Caki2 (cell line): ENCODE results near the gene CMC2. TPM values are rescaled to one million over a fixed set of nuclear protein-coding genes. Genes with fewer than 3 reads are reported as not detected.

Source experiments
- DNase-seq: peaks from one replicate; pipeline ENCODE4 v3.0.0-alpha.2; 2015; ENCODE audit warnings: low read depth
- in situ Hi-C: cut with HindIII; loops from 2 replicates; pipeline ENCODE4 v1.10.0; 2016; ENCODE audit warnings: low sequenced_read_pairs, low pct_unique_long_range_greater_than_20kb, mixed read lengths
- total RNA-seq: library from RNA; depleted of rRNA; stranded (reverse); fragments of >200 nt; shearing (Covaris generic); gene quantifications from 2 replicates; pipeline ENCODE4 v1.2.3, GENCODE V29; 2014; ENCODE audit warnings: low replicate concordance

The CMC2 gene
- total RNA-seq, 1 experiment from 2014 or later = 92.4 TPM

DNA sequence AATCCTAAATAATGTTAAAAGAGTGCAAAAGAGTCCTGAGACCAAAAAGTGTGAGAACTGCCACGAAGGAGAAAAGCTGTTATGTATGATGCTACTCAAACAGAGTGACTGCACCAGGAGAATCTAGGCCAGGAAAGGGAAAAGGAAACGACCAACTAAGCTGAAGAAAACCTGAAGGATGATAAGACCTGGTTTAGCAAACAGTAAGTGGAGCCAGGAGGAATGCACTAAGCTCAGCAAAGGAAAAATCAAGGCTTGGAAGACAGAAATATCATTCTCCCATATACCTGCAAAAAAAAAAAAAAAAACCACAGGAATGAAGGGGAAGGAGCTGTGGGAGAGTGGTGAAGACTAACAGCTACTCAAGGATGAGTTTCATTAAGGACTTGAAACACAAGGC is 21.1 kb downstream of the CMC2 start:
- no peak for DNase-seq
- in situ Hi-C loops = no loop called here

- in situ Hi-C loops = no loop called here
Observed at GRCh38 chr16:80984124-80984892, 22.4 kb downstream of the CMC2 start.

DNA sequence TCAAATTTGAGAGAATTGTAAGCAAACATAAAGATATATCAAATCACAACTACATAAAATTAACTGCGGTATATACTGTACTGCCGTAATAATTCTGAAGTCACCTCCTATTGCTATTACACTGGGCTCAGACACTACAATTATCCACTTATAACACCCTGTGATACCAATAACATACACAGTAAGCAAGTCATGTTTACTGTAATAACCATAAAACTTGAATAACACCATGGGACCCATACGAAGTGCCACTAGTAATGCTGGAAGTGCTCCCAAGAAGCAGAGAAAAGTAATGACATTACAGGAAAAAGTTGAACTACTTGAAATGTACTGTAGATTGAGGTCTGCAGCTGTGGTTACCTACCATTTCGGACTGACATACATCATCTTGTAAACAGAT is 24.0 kb downstream of the CMC2 start:
- DNase-seq = no peak
- in situ Hi-C loops = no loop called here

More at GRCh38 chr16:80984124-80984892, 22.4 kb downstream of the CMC2 start:
- no peak for DNase-seq

GRCh38 chr16:80981103-80981502 is 25.6 kb downstream of the CMC2 start:
- in situ Hi-C loops = no loop called here

DNA sequence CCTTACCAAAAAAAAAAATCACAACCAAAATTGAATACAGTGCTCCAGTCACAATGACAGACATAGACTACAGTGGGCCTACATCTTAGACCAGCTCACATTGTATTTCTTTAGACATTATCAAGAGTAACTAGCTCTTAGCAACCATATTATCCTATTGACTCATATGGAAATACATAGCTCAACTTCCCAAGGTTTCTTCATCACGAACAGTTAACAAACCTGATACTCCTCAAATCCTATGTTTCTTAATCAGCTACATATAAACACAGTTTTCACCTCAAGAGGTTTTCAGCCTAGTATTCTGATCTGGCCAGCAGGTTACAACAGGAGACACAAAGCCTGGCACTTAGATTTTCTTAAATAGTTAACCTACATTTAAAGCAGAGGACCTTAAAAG is 29.7 kb downstream of the CMC2 start:
- no peak for DNase-seq
- in situ Hi-C loops = no loop called here

More at GRCh38 chr16:80981103-80981502, 25.6 kb downstream of the CMC2 start:
- no peak for DNase-seq

DNA sequence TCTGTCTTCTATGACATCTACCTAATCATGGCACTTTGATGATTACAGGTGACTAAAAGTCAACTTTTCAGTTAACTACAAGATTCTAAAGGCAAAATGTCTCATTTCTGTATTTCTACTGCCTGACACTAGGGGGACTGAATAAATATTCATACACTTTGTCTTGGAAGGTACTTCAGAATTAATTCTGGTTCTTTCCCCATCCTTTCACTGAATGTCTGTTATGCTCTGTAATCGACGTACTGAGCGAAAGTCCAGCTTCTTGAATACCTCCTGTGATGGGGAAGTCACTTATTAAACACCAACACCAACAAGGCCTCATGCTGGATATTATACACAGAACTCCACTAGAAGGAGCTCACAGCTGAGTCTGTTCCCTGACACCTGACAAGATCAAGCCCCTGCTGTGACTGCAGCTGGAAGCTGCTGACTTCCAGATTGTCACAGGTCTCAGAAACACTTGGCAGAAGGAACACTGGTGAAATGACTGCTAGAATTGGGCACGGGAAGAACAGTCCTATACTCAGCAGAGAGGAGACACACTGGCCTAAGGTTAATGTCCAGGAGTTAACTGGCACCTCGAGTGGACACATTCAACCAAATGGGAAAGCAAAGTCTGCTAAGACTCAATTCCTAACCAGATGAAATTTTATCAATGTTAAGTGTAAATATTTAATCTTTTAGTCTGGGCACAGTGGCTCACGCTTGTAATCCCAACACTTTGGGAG is 31.9 kb downstream of the CMC2 start:
- DNase-seq = no peak
- in situ Hi-C loops = no loop called here

- in situ Hi-C loops = no loop called here
- no peak for DNase-seq
Observed at GRCh38 chr16:80973991-80974390, 32.7 kb downstream of the CMC2 start.

DNA sequence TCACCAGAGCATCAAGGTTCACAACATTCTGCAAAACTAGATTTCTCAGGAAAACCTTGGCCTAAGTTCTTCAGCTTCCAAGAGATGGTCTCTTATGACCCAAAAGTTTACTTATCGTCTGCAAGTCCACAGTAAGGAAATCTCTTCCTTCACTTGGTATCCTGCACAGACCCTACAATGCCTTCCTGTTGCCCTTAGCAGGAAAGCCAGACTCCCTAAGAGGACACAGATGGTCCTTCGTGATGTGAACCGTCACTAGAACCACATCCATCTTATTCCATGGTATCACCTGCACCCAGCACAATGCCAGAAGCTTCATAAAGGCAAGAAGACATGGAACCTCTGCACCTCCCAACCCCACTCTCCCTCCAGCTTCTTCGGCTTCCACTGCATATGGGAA is 34.1 kb downstream of the CMC2 start:
- in situ Hi-C loops = no loop called here
- no peak for DNase-seq

- in situ Hi-C loops = no loop called here
- DNase-seq = no peak
Observed at GRCh38 chr16:80971819-80972218, 34.9 kb downstream of the CMC2 start.

DNA sequence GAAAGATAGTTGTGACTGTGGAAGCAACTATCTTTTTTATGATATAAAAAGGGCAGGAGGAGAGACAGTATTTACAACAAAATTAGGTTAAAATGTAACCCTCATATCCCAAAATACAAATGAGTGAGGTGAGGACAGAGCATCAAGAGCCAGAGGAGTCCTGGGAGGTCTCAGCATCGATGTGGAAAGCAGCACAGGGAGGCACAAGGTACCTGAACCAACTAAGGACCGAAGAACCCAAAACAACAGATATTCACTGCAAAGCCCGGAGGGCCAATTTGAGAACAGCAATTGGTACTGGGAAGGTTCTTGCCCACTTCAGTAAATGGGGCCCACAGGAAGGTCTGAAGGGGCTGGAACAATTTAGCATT is 37.6 kb downstream of the CMC2 start:
- no peak for DNase-seq
- in situ Hi-C loops = no loop called here

DNA sequence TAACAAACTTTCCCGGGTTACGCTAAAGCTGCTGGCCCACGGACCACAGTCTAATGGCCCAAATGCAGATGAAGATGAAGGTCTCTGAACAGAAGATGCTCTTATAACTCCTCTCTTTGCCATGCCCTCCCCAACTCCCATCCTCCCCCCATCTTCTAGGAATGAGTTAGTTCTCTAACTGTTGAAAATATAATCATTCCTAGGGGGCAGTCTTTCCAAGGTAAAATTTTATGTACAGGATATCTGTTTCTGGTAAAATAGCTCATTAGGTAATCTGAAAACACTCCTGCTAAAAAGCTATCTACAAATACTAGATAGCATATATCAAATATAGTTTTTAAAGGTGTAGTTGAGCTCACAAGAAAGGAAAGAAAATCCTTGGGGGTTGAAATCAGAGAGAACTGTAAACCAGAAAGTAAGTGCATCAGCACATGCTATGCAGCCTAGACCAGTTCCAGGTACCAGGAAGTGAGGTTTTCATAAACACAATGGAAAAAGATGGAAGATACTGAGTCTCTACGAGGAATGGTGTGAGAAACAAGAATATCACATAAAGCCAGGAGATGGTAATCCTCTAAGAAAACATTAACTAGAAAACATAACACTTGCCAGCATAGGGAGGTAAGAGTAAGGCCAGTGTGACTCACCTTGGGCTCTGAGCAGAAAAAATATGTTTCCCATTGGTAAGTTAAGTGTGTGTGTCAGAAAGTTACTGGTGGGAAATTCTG is 38.1 kb downstream of the CMC2 start:
- in situ Hi-C loops = no loop called here
- peak; percentile 91 for DNase-seq

GRCh38 chr16:80966617-80967016 is 40.1 kb downstream of the CMC2 start:
- DNase-seq = no peak
- in situ Hi-C loops = no loop called here

DNA sequence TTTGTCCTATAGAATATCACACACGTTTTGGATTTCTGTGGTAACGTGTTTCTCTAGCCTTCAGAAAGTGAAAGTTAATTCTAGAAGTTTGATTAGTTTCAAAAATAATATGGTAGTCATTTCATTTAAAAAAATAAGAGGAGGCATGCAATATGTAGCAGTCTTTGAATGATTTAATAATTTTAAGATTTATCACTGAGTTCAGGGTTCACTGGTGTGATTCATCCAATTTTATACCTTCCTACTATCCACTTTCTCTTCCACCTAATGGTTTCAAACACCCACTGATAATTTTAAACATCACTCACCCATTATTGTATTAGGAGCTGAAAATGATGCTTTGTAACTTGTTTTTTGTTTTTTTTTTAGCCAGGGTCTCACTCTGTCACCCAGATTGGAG is 42.3 kb downstream of the CMC2 start:
- DNase-seq = no peak
- in situ Hi-C loops = no loop called here

- DNase-seq = no peak
- in situ Hi-C loops = no loop called here
Observed at GRCh38 chr16:80962879-80963278, 43.8 kb downstream of the CMC2 start.

- in situ Hi-C loops = no loop called here
- no peak for DNase-seq
Observed at GRCh38 chr16:80958284-80958683, 48.4 kb downstream of the CMC2 start.

GRCh38 chr16:80954985-80955384 is 51.7 kb downstream of the CMC2 start:
- in situ Hi-C loops = no loop called here
- DNase-seq = no peak

DNA sequence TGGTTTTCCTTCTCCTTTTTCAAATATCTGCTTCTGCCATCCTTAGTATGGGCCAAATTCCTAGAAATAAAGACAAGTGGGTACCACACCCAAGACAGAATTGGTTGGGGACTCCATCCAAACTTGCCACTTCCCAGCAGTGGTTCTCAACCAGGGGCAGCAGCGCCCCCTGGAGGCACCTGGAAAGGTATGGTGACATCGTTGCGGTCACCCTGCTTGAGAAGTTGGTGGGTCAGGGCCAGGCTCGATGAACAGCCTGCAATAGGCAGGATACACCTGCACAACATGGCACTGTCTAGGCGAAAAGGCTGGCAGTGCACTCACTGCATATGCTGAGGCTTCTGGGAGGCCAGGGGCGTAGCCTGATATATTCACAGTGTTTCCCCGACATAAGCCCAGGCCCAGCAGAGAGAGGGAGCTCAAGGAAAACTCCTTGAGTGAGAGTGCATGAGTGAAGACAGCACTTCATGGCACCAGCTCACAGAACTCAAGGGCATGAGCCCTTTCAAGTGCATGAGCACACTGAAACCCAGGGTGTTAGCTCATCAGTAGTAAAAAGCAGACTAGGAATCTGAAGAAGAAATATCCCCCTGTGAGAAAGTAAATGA is 57.7 kb downstream of the CMC2 start:
- in situ Hi-C loops = no loop called here
- no peak for DNase-seq

DNA sequence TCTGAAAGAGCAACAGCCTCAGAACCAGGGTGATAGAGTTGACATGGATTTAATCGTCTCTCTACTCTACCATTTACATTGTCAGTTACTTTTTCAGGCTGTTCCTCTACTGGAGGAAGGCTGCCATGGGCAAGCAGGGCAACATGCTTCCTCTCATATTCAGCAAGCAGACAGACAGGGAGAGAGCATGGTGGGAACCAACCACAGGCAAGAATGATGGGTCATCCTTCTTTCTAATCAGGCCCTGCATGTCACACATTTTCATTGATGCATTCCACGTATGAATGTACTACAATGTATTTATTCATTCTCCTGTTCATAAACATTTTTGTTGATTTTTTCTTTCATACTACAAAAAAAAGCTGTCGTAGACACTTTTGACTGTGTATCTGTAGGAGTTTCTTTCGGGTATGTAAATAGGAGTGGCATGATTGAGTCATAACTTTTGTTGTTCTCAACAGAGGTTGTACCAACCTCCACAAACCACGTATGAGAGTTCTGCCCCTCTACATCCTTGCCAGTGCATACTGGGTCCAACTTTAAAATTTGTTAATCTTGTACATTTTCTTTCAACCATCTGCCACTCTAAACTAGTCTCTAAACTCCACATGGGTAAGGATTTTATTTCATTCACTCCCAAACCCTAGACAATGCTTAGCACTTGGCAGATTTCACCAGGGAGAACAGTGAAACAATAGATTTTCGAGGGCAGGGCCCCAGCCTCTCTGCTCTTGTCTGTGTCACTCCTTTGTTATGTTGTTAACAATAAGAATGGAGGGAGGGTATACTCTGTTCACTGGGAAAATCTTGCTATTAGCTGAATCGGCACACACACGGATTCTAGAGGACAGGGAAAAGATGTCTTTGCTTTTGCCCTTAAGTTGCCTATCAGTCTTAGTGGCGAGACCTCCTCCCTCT is 58.7 kb downstream of the CMC2 start:
- DNase-seq = no peak
- in situ Hi-C loops = no loop called here
